GM19240 (cell line): ENCODE measurements around the gene FAM24B.

ENCODE experiments used
- DNase-seq: peaks from one replicate; pipeline ENCODE4 v3.0.0; 2011; ENCODE audit warnings: low spot score; ENCODE audit not compliant: insufficient read length

The FAM24B gene

GRCh38 chr10:122828716-122829255 is 50.6 kb downstream of the FAM24B start:
- DNase-seq: no peak

- DNase-seq: no peak
These were observed 52.1 kb downstream of the FAM24B start for GRCh38 chr10:122827302-122827701.

GRCh38 chr10:122822973-122823690 is 56.2 kb downstream of the FAM24B start:
- DNase-seq: no peak

GRCh38 chr10:122821808-122822207 is 57.6 kb downstream of the FAM24B start:
- no peak for DNase-seq

GRCh38 chr10:122815458-122815857 is 63.9 kb downstream of the FAM24B start:
- DNase-seq: no peak

- DNase-seq: no peak
These were observed 64.9 kb downstream of the FAM24B start for GRCh38 chr10:122814493-122814892.

- DNase-seq: no peak
These were observed 66.6 kb downstream of the FAM24B start for GRCh38 chr10:122812751-122813150.

GRCh38 chr10:122802282-122802681 is 77.1 kb downstream of the FAM24B start:
- no peak for DNase-seq
